ENCODE results near the gene IL36A. TPM values are rescaled to one million over a fixed set of nuclear protein-coding genes. Genes with fewer than 3 reads are reported as not detected.

IL36A gene, protein sequence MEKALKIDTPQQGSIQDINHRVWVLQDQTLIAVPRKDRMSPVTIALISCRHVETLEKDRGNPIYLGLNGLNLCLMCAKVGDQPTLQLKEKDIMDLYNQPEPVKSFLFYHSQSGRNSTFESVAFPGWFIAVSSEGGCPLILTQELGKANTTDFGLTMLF
- not detected for polyA plus RNA-seq (2013, experiment 1 of 2)
- not detected for polyA plus RNA-seq (2013, experiment 2 of 2)

GRCh38 chr2:113005030-113005509 lies at the start of gene IL36A:
TSS of gene IL36A (plus strand) at chr2:113005459. CDS start at chr2:113005872, 413 bp downstream.
- no peaks in the 10 kb centered on the region for H3K36me3 ChIP-seq (ENCODE audit: insufficient read depth, low read length)
- no peaks in the 10 kb centered on the region for H3K4me1 ChIP-seq (ENCODE audit: insufficient read depth, low read length)
- 93% methylated on average over 3 of the region's 3 CpGs for WGBS
- no peak within 1 kb of the TSS for H3K4me3 ChIP-seq (ENCODE audit: low read length)
- H3K9me3 ChIP-seq (ENCODE audit: insufficient read depth, low read depth, low read length): peaks cover 17% of the 10 kb centered on the region
- H3K9ac ChIP-seq (ENCODE audit: low read depth, low read length): no peak within 1 kb of the TSS
- no peaks in the 10 kb centered on the region; the same call in 1 of the 2 replicates for H3K27me3 ChIP-seq (ENCODE audit: insufficient read depth, low read length)
- no peak within 1 kb of the TSS for H3K27ac ChIP-seq (ENCODE audit: low read depth, low read length)

- Histone ChIP-seq H3K4me1 (ENCODE audit: insufficient read depth, low read length) (no peaks in the 10 kb centered on the region), H3K27me3 (ENCODE audit: insufficient read depth, low read length) (no peaks in the 10 kb centered on the region), H3K4me3 (ENCODE audit: low read length) (no peak overlapping the region), H3K27ac (ENCODE audit: low read depth, low read length) (no peak overlapping the region), H3K9ac (ENCODE audit: low read depth, low read length) (no peak overlapping the region), H3K36me3 (ENCODE audit: insufficient read depth, low read length) (no peaks in the 10 kb centered on the region), H3K9me3 (ENCODE audit: insufficient read depth, low read depth, low read length) (no peaks in the 10 kb centered on the region)
- 92% methylated on average over 3 of the region's 3 CpGs for WGBS
Observed at GRCh38 chr2:112957511-112957910, 47.7 kb upstream of the IL36A start.

DNA sequence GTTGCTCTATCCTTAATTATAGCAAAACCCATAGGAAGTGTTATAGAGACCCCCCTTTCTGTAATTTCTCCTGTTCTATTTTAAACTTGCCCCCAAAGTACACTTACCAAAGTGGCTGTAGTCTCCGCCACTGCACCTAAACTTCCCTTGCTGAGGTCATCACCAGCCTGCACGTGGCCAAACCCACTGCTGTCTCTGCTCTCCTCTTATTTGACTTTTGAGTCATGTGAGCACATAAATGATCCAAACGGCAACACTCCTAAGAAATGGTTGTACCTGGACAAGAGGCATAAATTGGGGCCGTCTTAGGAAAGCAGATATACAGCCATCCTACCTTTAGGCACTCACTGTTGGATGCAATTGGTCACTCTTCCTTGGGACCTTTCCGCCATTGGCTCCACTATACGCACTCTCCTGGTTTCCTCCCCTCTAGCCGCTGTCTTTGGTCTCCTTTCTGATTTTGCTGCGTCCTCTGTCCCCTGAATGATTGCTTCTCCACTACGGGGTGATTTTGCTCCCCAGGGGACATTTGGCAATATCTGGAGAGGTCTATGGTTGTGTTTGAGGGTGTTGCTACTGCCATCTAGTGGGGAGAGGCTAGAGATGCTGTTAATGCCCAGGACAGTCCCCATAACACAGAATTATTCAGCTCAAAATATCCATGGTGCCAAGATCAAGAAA lies 46.7 kb upstream of the IL36A start:
- 64% methylated on average over 9 of the region's 9 CpGs for WGBS

DNA sequence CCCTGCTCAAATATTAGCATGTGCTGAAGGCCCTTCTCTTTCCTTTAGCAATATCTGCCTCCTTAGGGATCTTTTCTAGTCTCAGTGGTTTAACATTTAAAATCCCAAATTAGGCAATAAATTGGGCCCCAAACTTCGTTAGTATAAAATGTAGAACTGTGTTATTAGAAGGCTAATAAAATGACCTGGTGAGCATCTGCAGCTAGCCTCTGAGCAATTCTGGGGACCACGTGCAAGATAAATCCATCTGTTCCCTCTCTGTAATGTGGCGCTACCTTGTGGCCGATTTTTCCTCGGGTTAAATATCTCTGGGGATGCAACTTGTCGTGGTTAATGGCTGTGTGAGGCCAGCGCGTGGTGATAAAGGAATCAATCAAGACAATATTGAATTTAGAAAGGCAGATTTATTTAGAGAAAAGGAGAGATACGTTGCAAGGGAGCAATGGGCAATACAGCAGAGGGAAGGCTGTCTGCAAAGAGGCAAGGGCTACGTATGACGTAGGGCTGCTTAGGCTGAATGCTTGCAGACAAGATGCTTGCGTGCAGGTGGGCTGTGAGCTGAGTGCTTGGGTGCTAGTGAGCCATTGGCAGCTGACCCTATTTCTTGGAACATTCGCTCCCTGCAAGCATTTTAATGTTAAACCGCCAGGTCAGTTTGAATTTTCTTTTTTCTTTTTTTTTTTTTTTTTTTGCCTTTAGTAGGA lies 46.0 kb upstream of the IL36A start:
- WGBS: 81% methylated on average over 14 of the region's 14 CpGs
- H3K27me3 ChIP-seq (ENCODE audit: insufficient read depth, low read length): no peaks in the 10 kb centered on the region
- no peak overlapping the region for H3K27ac ChIP-seq (ENCODE audit: low read depth, low read length)

More for the DNA sequence above, 46.7 kb upstream of the IL36A start:
- Histone ChIP-seq H3K9me3 (ENCODE audit: insufficient read depth, low read depth, low read length) (no peaks in the 10 kb centered on the region), H3K27me3 (ENCODE audit: insufficient read depth, low read length) (no peaks in the 10 kb centered on the region), H3K27ac (ENCODE audit: low read depth, low read length) (no peak overlapping the region), H3K4me3 (ENCODE audit: low read length) (no peak overlapping the region), H3K9ac (ENCODE audit: low read depth, low read length) (no peak overlapping the region), H3K4me1 (ENCODE audit: insufficient read depth, low read length) (no peaks in the 10 kb centered on the region), H3K36me3 (ENCODE audit: insufficient read depth, low read length) (no peaks in the 10 kb centered on the region)

GRCh38 chr2:112960230-112960825 lies 44.9 kb upstream of the IL36A start:
- no peaks in the 10 kb centered on the region for H3K27me3 ChIP-seq (ENCODE audit: insufficient read depth, low read length)
- no peak overlapping the region for H3K4me3 ChIP-seq (ENCODE audit: low read length)
- no peaks in the 10 kb centered on the region for H3K9me3 ChIP-seq (ENCODE audit: insufficient read depth, low read depth, low read length)
- H3K9ac ChIP-seq (ENCODE audit: low read depth, low read length): no peak overlapping the region
- no peak overlapping the region for H3K27ac ChIP-seq (ENCODE audit: low read depth, low read length)
- no peaks in the 10 kb centered on the region for H3K4me1 ChIP-seq (ENCODE audit: insufficient read depth, low read length)
- 48% methylated on average over 2 of the region's 2 CpGs for WGBS
- H3K36me3 ChIP-seq (ENCODE audit: insufficient read depth, low read length): no peaks in the 10 kb centered on the region

More for the DNA sequence above, 46.0 kb upstream of the IL36A start:
- no peaks in the 10 kb centered on the region for H3K9me3 ChIP-seq (ENCODE audit: insufficient read depth, low read depth, low read length)
- no peaks in the 10 kb centered on the region for H3K36me3 ChIP-seq (ENCODE audit: insufficient read depth, low read length)
- no peaks in the 10 kb centered on the region for H3K4me1 ChIP-seq (ENCODE audit: insufficient read depth, low read length)
- no peak overlapping the region for H3K9ac ChIP-seq (ENCODE audit: low read depth, low read length)
- H3K4me3 ChIP-seq (ENCODE audit: low read length): no peak overlapping the region

DNA sequence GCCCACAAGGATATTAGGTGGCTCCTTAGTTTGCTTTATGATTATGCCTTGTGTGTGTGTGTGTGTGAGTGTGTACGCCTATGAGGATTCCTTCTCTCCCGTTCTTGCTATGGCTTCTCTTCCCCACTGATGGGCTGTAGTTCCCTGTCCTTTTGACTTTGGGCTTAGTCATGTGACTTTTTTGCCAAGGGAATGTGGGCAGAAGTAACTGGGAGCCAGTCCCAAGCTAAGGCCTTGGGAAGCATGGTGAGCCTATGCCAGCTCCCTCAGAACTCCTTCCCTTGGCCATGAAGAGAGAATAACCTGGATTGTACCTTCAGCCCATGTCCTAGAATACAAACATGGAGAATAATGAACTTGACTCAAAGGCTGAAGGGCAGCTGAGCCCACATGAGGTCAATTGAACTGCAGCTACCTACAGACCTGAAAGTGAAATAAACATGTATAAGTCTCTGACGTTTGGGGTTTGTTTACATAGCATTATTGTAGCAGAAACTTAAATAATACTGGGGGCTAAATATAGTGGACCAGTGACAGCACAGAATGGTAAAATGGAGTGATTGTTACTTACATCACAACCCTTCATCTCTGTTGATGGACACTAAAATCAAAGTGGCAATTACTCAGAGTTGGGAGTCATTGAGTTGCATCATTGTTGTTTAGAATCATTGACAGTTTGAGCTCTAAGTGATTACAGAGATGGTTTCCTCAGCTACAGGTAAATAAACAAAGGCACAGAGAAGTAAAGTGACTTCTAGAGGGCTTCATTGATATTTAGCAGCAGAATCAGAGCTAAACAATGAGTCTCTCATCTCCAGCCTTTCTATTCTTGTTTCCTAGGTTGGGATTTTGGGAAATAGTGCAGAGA lies 42.7 kb upstream of the IL36A start:
- no peak overlapping the region for H3K9ac ChIP-seq (ENCODE audit: low read depth, low read length)
- H3K4me3 ChIP-seq (ENCODE audit: low read length): no peak overlapping the region
- no peaks in the 10 kb centered on the region for H3K4me1 ChIP-seq (ENCODE audit: insufficient read depth, low read length)
- H3K27ac ChIP-seq (ENCODE audit: low read depth, low read length): no peak overlapping the region
- no peaks in the 10 kb centered on the region for H3K9me3 ChIP-seq (ENCODE audit: insufficient read depth, low read depth, low read length)
- 94% methylated on average over 3 of the region's 3 CpGs for WGBS
- no peaks in the 10 kb centered on the region for H3K36me3 ChIP-seq (ENCODE audit: insufficient read depth, low read length)
- peaks cover 6% of the 10 kb centered on the region; the same call in 1 of the 2 replicates for H3K27me3 ChIP-seq (ENCODE audit: insufficient read depth, low read length)

DNA sequence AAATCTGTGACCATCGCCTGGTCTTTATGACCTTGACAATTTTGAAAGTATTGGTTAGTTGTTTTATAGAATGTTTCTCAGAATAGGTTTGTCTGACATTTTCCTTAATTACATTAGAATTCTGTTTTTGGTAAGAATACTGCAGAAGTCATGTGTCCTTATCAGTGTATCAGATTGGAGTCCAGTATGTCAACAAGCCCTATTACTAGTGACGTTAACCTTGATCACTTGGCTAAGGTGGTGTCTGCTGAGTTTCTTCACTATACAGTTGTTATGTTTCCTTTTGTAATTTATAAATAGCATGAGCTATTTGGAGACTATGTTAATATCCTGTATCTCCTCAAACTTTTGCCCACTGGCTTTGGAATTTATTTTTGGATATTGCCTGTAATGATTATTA lies 38.2 kb upstream of the IL36A start:
- Histone ChIP-seq H3K4me3 (ENCODE audit: low read length) (no peak overlapping the region), H3K9me3 (ENCODE audit: insufficient read depth, low read depth, low read length) (no peaks in the 10 kb centered on the region), H3K36me3 (ENCODE audit: insufficient read depth, low read length) (no peaks in the 10 kb centered on the region), H3K27ac (ENCODE audit: low read depth, low read length) (no peak overlapping the region), H3K9ac (ENCODE audit: low read depth, low read length) (no peak overlapping the region), H3K4me1 (ENCODE audit: insufficient read depth, low read length) (no peaks in the 10 kb centered on the region), H3K27me3 (ENCODE audit: insufficient read depth, low read length) (peaks cover 13% of the 10 kb centered on the region; the same call in 1 of the 2 replicates)
- 97% methylated on average over 2 of the region's 2 CpGs for WGBS

- Histone ChIP-seq H3K4me1 (ENCODE audit: insufficient read depth, low read length) (no peaks in the 10 kb centered on the region), H3K9me3 (ENCODE audit: insufficient read depth, low read depth, low read length) (no peaks in the 10 kb centered on the region), H3K36me3 (ENCODE audit: insufficient read depth, low read length) (no peaks in the 10 kb centered on the region), H3K27ac (ENCODE audit: low read depth, low read length) (no peak overlapping the region), H3K27me3 (ENCODE audit: insufficient read depth, low read length) (0 out of 2 replicates have a peak, but pooled peaks cover 7% of the 10 kb centered on the region), H3K4me3 (ENCODE audit: low read length) (no peak overlapping the region), H3K9ac (ENCODE audit: low read depth, low read length) (no peak overlapping the region)
- WGBS: 90% methylated on average over 4 of the region's 5 CpGs
Observed at GRCh38 chr2:112972423-112973086, 32.7 kb upstream of the IL36A start.

- 59% methylated on average over 2 of the region's 2 CpGs for WGBS
- no peaks in the 10 kb centered on the region for H3K36me3 ChIP-seq (ENCODE audit: insufficient read depth, low read length)
- H3K9ac ChIP-seq (ENCODE audit: low read depth, low read length): no peak overlapping the region
- H3K27me3 ChIP-seq (ENCODE audit: insufficient read depth, low read length): 0 out of 2 replicates have a peak, but pooled peaks cover 7% of the 10 kb centered on the region
- H3K27ac ChIP-seq (ENCODE audit: low read depth, low read length): no peak overlapping the region
- H3K4me3 ChIP-seq (ENCODE audit: low read length): no peak overlapping the region
- H3K9me3 ChIP-seq (ENCODE audit: insufficient read depth, low read depth, low read length): no peaks in the 10 kb centered on the region
- no peaks in the 10 kb centered on the region for H3K4me1 ChIP-seq (ENCODE audit: insufficient read depth, low read length)
Observed at GRCh38 chr2:112973156-112973555, 32.1 kb upstream of the IL36A start.

- Histone ChIP-seq H3K27me3 (ENCODE audit: insufficient read depth, low read length) (peaks cover 2% of the 10 kb centered on the region; the same call in 1 of the 2 replicates), H3K9me3 (ENCODE audit: insufficient read depth, low read depth, low read length) (no peaks in the 10 kb centered on the region), H3K4me1 (ENCODE audit: insufficient read depth, low read length) (no peaks in the 10 kb centered on the region), H3K9ac (ENCODE audit: low read depth, low read length) (no peak within 1 kb of the TSS), H3K4me3 (ENCODE audit: low read length) (no peak within 1 kb of the TSS), H3K36me3 (ENCODE audit: insufficient read depth, low read length) (no peaks in the 10 kb centered on the region), H3K27ac (ENCODE audit: low read depth, low read length) (no peak within 1 kb of the TSS)
- 88% methylated on average over 7 of the region's 7 CpGs for WGBS
Observed at GRCh38 chr2:112977559-112978056, 27.7 kb upstream of the IL36A start, which contains the start of gene IL36G. TSS of gene IL36G (plus strand) at chr2:112978006. CDS start at chr2:112978639, 633 bp downstream.

Measured in HUES64 (cell line).